ENCODE data around the gene SLC43A3.

- TF ChIP-seq GATA3 (IDR thresholded peaks at IDR 0.05; ENCODE audit: low read depth, low read length): no peak
- TF ChIP-seq GATA2 (IDR thresholded peaks at IDR 0.05; ENCODE audit: low read depth, low read length): no peak
Measured at GRCh38 chr11:57456960-57457642, 30.2 kb upstream of the SLC43A3 start.
